Type B pancreatic cell (in vitro differentiated cells): ENCODE results near the gene SPOCK1. TPM values are rescaled to one million over a fixed set of nuclear protein-coding genes. Genes with fewer than 3 reads are reported as not detected.

Experiments used
- DNase-seq: peaks from one replicate; pipeline ENCODE4 v3.0.0; 2021; ENCODE audit warnings: mixed read lengths; ENCODE audit not compliant: unreplicated experiment; ENCODE audit errors: extremely low spot score
- H3K27ac Mint-ChIP-seq: 2 replicates; pipeline ENCODE4 v1.8.0; 2021; ENCODE audit warnings: mild to moderate bottlenecking, mixed read lengths
- H3K27me3 Mint-ChIP-seq: 2 replicates; pipeline ENCODE4 v1.8.0; 2021; ENCODE audit warnings: mixed read lengths
- H3K36me3 Mint-ChIP-seq: 2 replicates; pipeline ENCODE4 v1.8.0; 2021; ENCODE audit warnings: mixed read lengths
- H3K4me1 Mint-ChIP-seq: one replicate; pipeline ENCODE4 v1.8.0; 2021; ENCODE audit warnings: mixed read lengths; ENCODE audit not compliant: unreplicated experiment
- H3K4me3 Mint-ChIP-seq: 2 replicates; pipeline ENCODE4 v1.8.0; 2021; ENCODE audit warnings: mild to moderate bottlenecking, mixed read lengths
- H3K9me3 Mint-ChIP-seq: 2 replicates; pipeline ENCODE4 v1.8.0; 2021; ENCODE audit warnings: mixed read lengths
- total RNA-seq: library from RNA; stranded (reverse); gene quantifications from 2 replicates; pipeline ENCODE4 v1.2.1, GENCODE V29; 2021; ENCODE audit warnings: low replicate concordance
- TF ChIP-seq, protein P1 (sequence below): fragments of 200-600 bp; sonication (generic); conservative IDR thresholded peaks from 2 replicates; pipeline ENCODE4 v1.5.0; 2021; ENCODE audit warnings: antibody characterized with exemption, mild to moderate bottlenecking

Gene SPOCK1
- total RNA-seq, 1 donor from 2014 or later = 45.1 TPM

DNA sequence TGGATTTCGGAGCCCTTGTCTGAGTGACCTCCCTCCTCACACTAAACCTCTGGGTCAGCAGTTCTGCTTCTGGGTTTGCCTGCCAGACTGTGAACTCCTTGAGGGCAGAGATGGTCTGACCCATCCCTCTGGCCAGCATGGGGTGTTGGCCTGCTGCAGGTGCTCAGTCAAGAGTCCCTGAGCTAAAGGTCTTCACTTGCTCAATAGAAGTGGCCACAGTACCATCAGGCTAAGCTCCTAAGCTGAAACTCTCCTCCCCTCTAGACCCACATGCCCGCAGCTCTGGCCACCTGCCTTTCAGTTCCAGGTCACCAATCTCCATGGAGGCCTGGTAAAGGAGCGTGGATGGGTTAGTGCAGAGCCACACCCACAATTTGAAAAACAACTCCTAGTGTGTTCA, 316.6 kb downstream of the SPOCK1 start:
- Mint-ChIP-seq H3K27me3 (peaks cover 39% of the 10 kb centered on the region), H3K27ac (no peak overlapping the region), H3K4me3 (no peak overlapping the region), H3K36me3 (no peaks in the 10 kb centered on the region), H3K9me3 (no peaks in the 10 kb centered on the region), H3K4me1 (peaks cover 19% of the 10 kb centered on the region)
- TF ChIP-seq, protein P1, sequence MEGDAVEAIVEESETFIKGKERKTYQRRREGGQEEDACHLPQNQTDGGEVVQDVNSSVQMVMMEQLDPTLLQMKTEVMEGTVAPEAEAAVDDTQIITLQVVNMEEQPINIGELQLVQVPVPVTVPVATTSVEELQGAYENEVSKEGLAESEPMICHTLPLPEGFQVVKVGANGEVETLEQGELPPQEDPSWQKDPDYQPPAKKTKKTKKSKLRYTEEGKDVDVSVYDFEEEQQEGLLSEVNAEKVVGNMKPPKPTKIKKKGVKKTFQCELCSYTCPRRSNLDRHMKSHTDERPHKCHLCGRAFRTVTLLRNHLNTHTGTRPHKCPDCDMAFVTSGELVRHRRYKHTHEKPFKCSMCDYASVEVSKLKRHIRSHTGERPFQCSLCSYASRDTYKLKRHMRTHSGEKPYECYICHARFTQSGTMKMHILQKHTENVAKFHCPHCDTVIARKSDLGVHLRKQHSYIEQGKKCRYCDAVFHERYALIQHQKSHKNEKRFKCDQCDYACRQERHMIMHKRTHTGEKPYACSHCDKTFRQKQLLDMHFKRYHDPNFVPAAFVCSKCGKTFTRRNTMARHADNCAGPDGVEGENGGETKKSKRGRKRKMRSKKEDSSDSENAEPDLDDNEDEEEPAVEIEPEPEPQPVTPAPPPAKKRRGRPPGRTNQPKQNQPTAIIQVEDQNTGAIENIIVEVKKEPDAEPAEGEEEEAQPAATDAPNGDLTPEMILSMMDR = no peak
- DNase-seq = no peak

GRCh38 chr5:137181667-137182066, 317.5 kb downstream of the SPOCK1 start:
- no peaks in the 10 kb centered on the region for H3K36me3 Mint-ChIP-seq
- H3K27ac Mint-ChIP-seq = no peak overlapping the region
- H3K9me3 Mint-ChIP-seq = no peaks in the 10 kb centered on the region
- H3K4me3 Mint-ChIP-seq = no peak overlapping the region
- peaks cover 22% of the 10 kb centered on the region for H3K4me1 Mint-ChIP-seq
- TF ChIP-seq, protein P1 = no peak
- no peak for DNase-seq
- H3K27me3 Mint-ChIP-seq = peaks cover 41% of the 10 kb centered on the region

- H3K4me3 Mint-ChIP-seq = no peak overlapping the region
- H3K27ac Mint-ChIP-seq = no peak overlapping the region
- H3K4me1 Mint-ChIP-seq = peaks cover 26% of the 10 kb centered on the region
- no peaks in the 10 kb centered on the region for H3K9me3 Mint-ChIP-seq
- no peaks in the 10 kb centered on the region for H3K36me3 Mint-ChIP-seq
- TF ChIP-seq, protein P1 = no peak
- DNase-seq = no peak
- peaks cover 45% of the 10 kb centered on the region for H3K27me3 Mint-ChIP-seq
Measured at GRCh38 chr5:137179203-137179602, 319.9 kb downstream of the SPOCK1 start.

- TF ChIP-seq, protein P1 = no peak
- peaks cover 39% of the 10 kb centered on the region for H3K27me3 Mint-ChIP-seq
- H3K4me3 Mint-ChIP-seq = no peak overlapping the region
- H3K36me3 Mint-ChIP-seq = no peaks in the 10 kb centered on the region
- DNase-seq = no peak
- H3K27ac Mint-ChIP-seq = no peak overlapping the region
- no peaks in the 10 kb centered on the region for H3K9me3 Mint-ChIP-seq
- peaks cover 26% of the 10 kb centered on the region for H3K4me1 Mint-ChIP-seq
Measured at GRCh38 chr5:137176609-137177008, 322.5 kb downstream of the SPOCK1 start.

DNA sequence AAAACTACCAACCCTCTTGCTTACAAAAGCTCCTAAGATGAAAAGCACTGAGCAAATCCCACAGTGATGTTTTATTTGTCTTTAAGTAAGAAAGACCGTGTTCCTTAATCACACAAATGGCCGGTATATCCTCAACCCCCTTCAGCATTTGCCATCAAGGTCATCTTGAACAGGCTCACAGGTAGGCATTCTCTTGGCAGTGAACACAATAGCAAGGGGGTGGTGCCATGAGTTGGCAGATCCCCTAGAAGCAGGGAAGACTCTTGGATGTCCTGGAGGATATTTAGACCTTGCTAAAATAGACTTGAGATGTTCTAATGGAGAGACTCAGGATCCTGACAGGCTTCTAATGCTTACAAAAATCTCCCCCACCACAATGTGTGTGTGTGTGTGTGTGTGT, 323.0 kb downstream of the SPOCK1 start:
- no peak overlapping the region for H3K4me3 Mint-ChIP-seq
- peaks cover 26% of the 10 kb centered on the region for H3K4me1 Mint-ChIP-seq
- H3K27ac Mint-ChIP-seq = no peak overlapping the region
- H3K9me3 Mint-ChIP-seq = no peaks in the 10 kb centered on the region
- no peak for DNase-seq
- no peaks in the 10 kb centered on the region for H3K36me3 Mint-ChIP-seq
- peaks cover 39% of the 10 kb centered on the region for H3K27me3 Mint-ChIP-seq
- TF ChIP-seq, protein P1 = no peak

DNA sequence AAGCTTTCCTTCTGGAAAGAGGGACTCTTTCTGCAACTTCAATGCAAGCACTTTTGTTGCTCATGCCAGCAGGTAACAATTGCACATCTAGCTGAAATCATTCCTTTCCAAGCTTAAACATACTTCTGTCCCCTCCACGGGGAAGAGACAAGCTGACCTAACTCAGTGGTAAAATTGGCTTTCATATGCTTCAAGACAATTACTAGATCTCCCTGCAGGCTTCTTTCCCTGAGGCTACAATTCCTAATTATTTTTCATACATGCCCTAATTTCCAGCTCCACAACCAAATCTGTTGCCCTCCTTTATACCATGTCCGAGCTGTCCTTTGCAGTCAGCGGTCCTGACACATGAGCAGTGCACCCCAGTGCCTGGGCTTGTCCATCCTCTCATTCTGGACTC, 324.9 kb downstream of the SPOCK1 start:
- no peaks in the 10 kb centered on the region for H3K9me3 Mint-ChIP-seq
- TF ChIP-seq, protein P1 = no peak
- H3K36me3 Mint-ChIP-seq = no peaks in the 10 kb centered on the region
- H3K27me3 Mint-ChIP-seq = peaks cover 36% of the 10 kb centered on the region
- H3K27ac Mint-ChIP-seq = no peak overlapping the region
- no peak overlapping the region for H3K4me3 Mint-ChIP-seq
- DNase-seq = no peak
- peaks cover 20% of the 10 kb centered on the region for H3K4me1 Mint-ChIP-seq
